Measurements from ENCODE around the gene RBM26.

Gene RBM26

DNA sequence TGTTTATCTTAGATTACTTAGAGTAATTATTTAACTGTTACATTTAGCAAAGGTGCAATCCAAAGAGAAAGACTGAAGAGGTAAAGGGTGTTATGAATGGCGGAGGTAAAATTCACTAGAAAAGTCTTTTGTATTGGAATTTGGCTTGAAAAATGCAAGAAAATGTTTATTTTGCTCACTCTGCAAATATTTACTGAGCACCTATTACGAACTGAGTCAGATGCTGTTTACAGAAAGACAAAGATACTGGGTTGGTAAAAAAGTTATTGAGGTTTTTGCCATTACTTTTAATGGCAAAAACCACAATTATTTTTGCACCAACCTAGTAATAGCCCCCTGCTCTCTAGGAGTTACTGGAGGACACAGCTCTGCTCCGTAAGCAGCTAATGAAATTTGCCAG is 135.2 kb downstream of the RBM26 start:
- DNase-seq: no peak

Measured in bone marrow (tissue), 2 donors.